ENCODE measurements around the gene GATAD2A. TPM values are rescaled to one million over a fixed set of nuclear protein-coding genes. Genes with fewer than 3 reads are reported as not detected.

Gene GATAD2A
- total RNA-seq, 6 experiments from 2014 or later: 23.9 to 59.6 (median 39.2) TPM

- H3K36me3 ChIP-seq: no peaks in the 10 kb centered on the region
- no peak overlapping the region for H3K4me3 ChIP-seq
- no peaks in the 10 kb centered on the region for H3K9me3 ChIP-seq
- H3K27me3 ChIP-seq: no peaks in the 10 kb centered on the region
- no peak overlapping the region for H3K27ac ChIP-seq
- no peaks in the 10 kb centered on the region for H3K4me1 ChIP-seq
- 70% methylated on average over 2 of the region's 19 CpGs for WGBS (ENCODE audit: insufficient coverage, low coverage, low lambda C conversion rate, missing lambda C conversion rate)
- ATAC-seq (no peak), DNase-seq (no peak)
- no peak for TF ChIP-seq CTCF (IDR thresholded peaks at IDR 0.05)
- no peak for TF ChIP-seq POLR2A (IDR thresholded peaks at IDR 0.05)
- intact Hi-C loops (cut with DNase I): loop anchor here in 1 of 2 donors (10.0 kb wide), 1 partner anchor 408 kb away; no protein-coding TSS in a partner anchor
These were observed 141.3 kb downstream of the GATAD2A start for GRCh38 chr19:19546751-19547162.

GRCh38 chr19:19547674-19548336 is 142.3 kb downstream of the GATAD2A start:
- H3K9me3 ChIP-seq: no peaks in the 10 kb centered on the region
- ATAC-seq (no peak), DNase-seq (no peak)
- no peaks in the 10 kb centered on the region for H3K4me1 ChIP-seq
- TF ChIP-seq CTCF (IDR thresholded peaks at IDR 0.05): no peak
- TF ChIP-seq POLR2A (IDR thresholded peaks at IDR 0.05): no peak
- WGBS (ENCODE audit: insufficient coverage, low coverage, low lambda C conversion rate, missing lambda C conversion rate): 90% methylated on average over 2 of the region's 15 CpGs
- H3K4me3 ChIP-seq: no peak overlapping the region
- intact Hi-C loops (cut with DNase I): loop anchor here in 1 of 2 donors (10.0 kb wide), 1 partner anchor 407 kb away; no protein-coding TSS in a partner anchor
- H3K27ac ChIP-seq: no peak overlapping the region
- no peaks in the 10 kb centered on the region for H3K36me3 ChIP-seq
- H3K27me3 ChIP-seq: no peaks in the 10 kb centered on the region

- Histone ChIP-seq H3K36me3 (no peaks in the 10 kb centered on the region), H3K9me3 (no peaks in the 10 kb centered on the region), H3K4me3 (no peak overlapping the region), H3K27ac (no peak overlapping the region), H3K27me3 (no peaks in the 10 kb centered on the region), H3K4me1 (no peaks in the 10 kb centered on the region)
- WGBS (ENCODE audit: insufficient coverage, low coverage, low lambda C conversion rate, missing lambda C conversion rate): 16% methylated on average over 6 of the region's 13 CpGs
- no peak for TF ChIP-seq CTCF (IDR thresholded peaks at IDR 0.05)
- TF ChIP-seq POLR2A (IDR thresholded peaks at IDR 0.05): no peak
- intact Hi-C loops (cut with DNase I): loop anchor here in 1 of 2 donors (10.0 kb wide), 1 partner anchor 406 kb away; no protein-coding TSS in a partner anchor
- DNase-seq: no peak
- no peak for ATAC-seq
These were observed 143.7 kb downstream of the GATAD2A start for GRCh38 chr19:19548915-19549759.

GRCh38 chr19:19549804-19550464 is 144.5 kb downstream of the GATAD2A start:
- 53% methylated on average over 4 of the region's 23 CpGs for WGBS (ENCODE audit: insufficient coverage, low coverage, low lambda C conversion rate, missing lambda C conversion rate)
- Histone ChIP-seq H3K4me1 (no peaks in the 10 kb centered on the region), H3K36me3 (no peaks in the 10 kb centered on the region), H3K27me3 (no peaks in the 10 kb centered on the region), H3K9me3 (no peaks in the 10 kb centered on the region), H3K4me3 (no peak overlapping the region), H3K27ac (no peak overlapping the region)
- ATAC-seq (no peak), DNase-seq (no peak)
- intact Hi-C loops (cut with DNase I): loop anchor here in 1 of 2 donors (10.0 kb wide), 1 partner anchor 405 kb away; no protein-coding TSS in a partner anchor
- TF ChIP-seq POLR2A (IDR thresholded peaks at IDR 0.05) (no peak), CTCF (IDR thresholded peaks at IDR 0.05) (no peak)
